Urinary bladder (tissue), 4 donors: Measurements from ENCODE around the gene CAPN10. TPM values are rescaled to one million over a fixed set of nuclear protein-coding genes. Genes with fewer than 3 reads are reported as not detected.

ENCODE experiments used
- DNase-seq: peaks from one replicate; pipeline ENCODE4 v3.0.0-alpha.2; 2015; ENCODE audit errors: extremely low spot score
- H3K27ac ChIP-seq: one replicate; pipeline ENCODE4 v1.5.1; 2013; ENCODE audit warnings: low read depth, mild to moderate bottlenecking, moderate library complexity
- H3K36me3 ChIP-seq: one replicate; pipeline ENCODE4 v1.6.1; 2013; ENCODE audit warnings: mild to moderate bottlenecking, moderate library complexity; ENCODE audit not compliant: insufficient read depth
- H3K4me1 ChIP-seq: one replicate; pipeline ENCODE4 v1.6.1; 2013; ENCODE audit warnings: mild to moderate bottlenecking, moderate library complexity; ENCODE audit not compliant: insufficient read depth
- H3K4me3 ChIP-seq: one replicate; pipeline ENCODE4 v1.5.1; 2013; ENCODE audit warnings: low read depth, low read length
- WGBS: extraction: QIAGEN DNeasy Blood & Tissue Kit; methylation state at CpG from one replicate; pipeline ENCODE4 v1.1.7; 2013; 5-methylcytosine and 5-hydroxymethylcytosine counted together
- polyA plus RNA-seq: library from polyadenylated mRNA; stranded (reverse); fragments of 200-250 nt; gene quantifications from one replicate; pipeline ENCODE4 v1.2.3, GENCODE V29; 2013
- total RNA-seq: library from RNA; depleted of rRNA; stranded (reverse); fragments of >200 nt; gene quantifications from one replicate; pipeline ENCODE4 v1.2.3, GENCODE V29; 2014
- donor health status: healthy with polysubstance abuse.
- donor health status: healthy.

Gene CAPN10
- total and polyA plus RNA-seq, 2 donors, result 13.6 to 23.3 TPM

GRCh38 chr2:240647503-240648154 lies 61.1 kb downstream of the CAPN10 start:
- Histone ChIP-seq H3K36me3 (no peaks in the 10 kb centered on the region), H3K27ac (no peak overlapping the region), H3K4me3 (no peak overlapping the region), H3K4me1 (no peaks in the 10 kb centered on the region)
- 65% methylated on average over 22 of the region's 22 CpGs for WGBS
- no peak for DNase-seq

GRCh38 chr2:240648155-240648649 lies 61.7 kb downstream of the CAPN10 start:
- H3K4me1 ChIP-seq, result no peaks in the 10 kb centered on the region
- WGBS, result 82% methylated on average over 6 of the region's 6 CpGs
- DNase-seq, result no peak
- no peak overlapping the region for H3K4me3 ChIP-seq
- H3K36me3 ChIP-seq, result no peaks in the 10 kb centered on the region
- H3K27ac ChIP-seq, result no peak overlapping the region

Other genes starting within 250 kb of the CAPN10 start
- gene GPC1, start 151.1 kb upstream of the CAPN10 start, total RNA-seq, result 21.1 TPM
- 53.8 TPM for gene GPC1, start 151.1 kb upstream of the CAPN10 start, polyA plus RNA-seq
- 11.1 TPM for gene ANKMY1, start 28.7 kb upstream of the CAPN10 start, total RNA-seq
- 9.6 TPM for gene ANKMY1, start 28.7 kb upstream of the CAPN10 start, polyA plus RNA-seq
- gene DUSP28, start 26.4 kb upstream of the CAPN10 start, total RNA-seq, result 2.8 TPM
- gene DUSP28, start 26.4 kb upstream of the CAPN10 start, polyA plus RNA-seq, result 5.8 TPM
- 14.5 TPM for gene RNPEPL1, start 18.2 kb upstream of the CAPN10 start, total RNA-seq
- gene RNPEPL1, start 18.2 kb upstream of the CAPN10 start, polyA plus RNA-seq, result 76.3 TPM
- 0.63 TPM for gene GPR35, start 38.7 kb downstream of the CAPN10 start, total RNA-seq
- gene GPR35, start 38.7 kb downstream of the CAPN10 start, polyA plus RNA-seq, result 3.3 TPM
- not detected for gene AQP12B, start 96.2 kb downstream of the CAPN10 start, total RNA-seq
- not detected for gene AQP12B, start 96.2 kb downstream of the CAPN10 start, polyA plus RNA-seq
- not detected for gene AQP12A, start 105.1 kb downstream of the CAPN10 start, total RNA-seq
- not detected for gene AQP12A, start 105.1 kb downstream of the CAPN10 start, polyA plus RNA-seq
- 5.2 TPM for gene KIF1A, start 233.5 kb downstream of the CAPN10 start, total RNA-seq
- 1.2 TPM for gene KIF1A, start 233.5 kb downstream of the CAPN10 start, polyA plus RNA-seq